Stimulated activated CD4-positive, alpha-beta T cell treated with anti-CD3 and anti-CD28 coated beads, Interleukin-15, amount 100 ng/mL, for 24 hours (primary cell): ENCODE data around the gene PI4K2B.
"Not testable (repeated sequence)": the region's sequence is repeated elsewhere in the genome, so short reads cannot be mapped to it uniquely, and the experiment has no call there.

Experiments used
- DNase-seq: peaks from one replicate; pipeline ENCODE4 v3.0.0-alpha.2; 2020

PI4K2B gene

GRCh38 chr4:25245181-25245580, 11.3 kb downstream of the PI4K2B start:
- no peak for DNase-seq

GRCh38 chr4:25246680-25247611, 13.1 kb downstream of the PI4K2B start:
- no peak for DNase-seq

GRCh38 chr4:25248875-25249274, 15.0 kb downstream of the PI4K2B start:
- not testable (repeated sequence) for DNase-seq

- not testable (repeated sequence) for DNase-seq
Measured at GRCh38 chr4:25249494-25249893, 15.7 kb downstream of the PI4K2B start.

GRCh38 chr4:25252230-25253070, 18.6 kb downstream of the PI4K2B start:
- no peak for DNase-seq

- no peak for DNase-seq
Measured at GRCh38 chr4:25253071-25253445, 19.2 kb downstream of the PI4K2B start.

- not testable (repeated sequence) for DNase-seq
Measured at GRCh38 chr4:25253786-25254185, 20.0 kb downstream of the PI4K2B start.

- no peak for DNase-seq
Measured at GRCh38 chr4:25258980-25259578, 25.2 kb downstream of the PI4K2B start.

GRCh38 chr4:25271866-25272265, 38.0 kb downstream of the PI4K2B start:
- DNase-seq: no peak

- no peak for DNase-seq
Measured at GRCh38 chr4:25280210-25280609, 46.4 kb downstream of the PI4K2B start.

- DNase-seq: no peak
Measured at GRCh38 chr4:25283948-25284347, 50.1 kb downstream of the PI4K2B start.

GRCh38 chr4:25284466-25284865, 50.6 kb downstream of the PI4K2B start:
- no peak for DNase-seq

- no peak for DNase-seq
Measured at GRCh38 chr4:25290490-25291067, 56.7 kb downstream of the PI4K2B start.

- DNase-seq: no peak
Measured at GRCh38 chr4:25291158-25291733, 57.4 kb downstream of the PI4K2B start.

GRCh38 chr4:25297528-25298242, 63.9 kb downstream of the PI4K2B start:
- no peak for DNase-seq

GRCh38 chr4:25299476-25300203, 65.8 kb downstream of the PI4K2B start:
- no peak for DNase-seq

GRCh38 chr4:25301471-25301870, 67.6 kb downstream of the PI4K2B start:
- DNase-seq: no peak

- no peak for DNase-seq
Measured at GRCh38 chr4:25302626-25303025, 68.8 kb downstream of the PI4K2B start.

- no peak for DNase-seq
Measured at GRCh38 chr4:25303578-25303977, 69.7 kb downstream of the PI4K2B start.

GRCh38 chr4:25306518-25307057, 72.8 kb downstream of the PI4K2B start:
- no peak for DNase-seq

GRCh38 chr4:25307596-25307995, 73.8 kb downstream of the PI4K2B start:
- no peak for DNase-seq
